Heart left ventricle (tissue), 13 donors: ENCODE data around the gene NDST1.

Experiments
- CTCF ChIP-seq, 12 donors: fragments of 200-600 bp; sonication (generic) in 4 of 12; IDR thresholded peaks; one replicate each; pipeline versions ENCODE4 v1.5.0 to v1.8.0; 2018 to 2022; ENCODE audit warnings: antibody characterized with exemption in 12 of 12, mild to moderate bottlenecking in 5 of 12
- POLR2A ChIP-seq, 2 donors: fragments of 450-650 bp; IDR thresholded peaks; one replicate each; pipeline ENCODE4 v1.6.1; 2017; ENCODE audit warnings: antibody characterized with exemption in 2 of 2, mild to moderate bottlenecking in 2 of 2, moderate library complexity in 2 of 2
- donor health status: ischemic (EF 13 %, LVEDD 7.1; RV severe dilation, severe dysfunction).
- donor health status: DM: no; HTN: yes; CAD: no.
- donor health status: DM: no; HTN: no; CAD: no.
- donor health status: ischemic (EF 25% LVEDD 6.9; RV normal size, moderate dysfunction).
- donor health status: ischemic (EF 25% LVEDD 5.7; RV mildly dilated, moderate dysfunction).
- donor health status: ischemic (EF 35%, LVEDD 5.7; RV mildly dilated, moderate dysfunction).
- donor health status: nonischemic (EF 11% LVEDD 7.7; RV severe dilation, severe dysfunction).
- donor health status: DM: yes; HTN: yes; CAD: no.
- donor health status: PGD.
- donor health status: ischemic (EF 29% LVEDD 5.4; RV normal size, mild dysfunction).
- donor health status: nonischemic (EF 23%, LVEDD 6.1; RV moderate dilation, normal function).

GRCh38 chr5:150481972-150482406, 25.9 kb upstream of the NDST1 start:
- TF ChIP-seq CTCF (IDR thresholded peaks at IDR 0.05) (no peak), POLR2A (IDR thresholded peaks at IDR 0.05) (no peak)
